Renal cortex interstitium (tissue), 11 donors: ENCODE results near the gene CHRD. TPM values are rescaled to one million over a fixed set of nuclear protein-coding genes. Genes with fewer than 3 reads are reported as not detected.
A peak's percentile ranks its signal among the peaks of the same experiment; 100 is the strongest.

ENCODE experiments used
- DNase-seq, 11 donors: peaks; one replicate each; pipeline ENCODE4 v3.0.0-alpha.2; 2013; ENCODE audit warnings: low read depth in 9 of 11, low spot score in 4 of 11; ENCODE audit errors: extremely low read depth in 1 of 11
- polyA plus RNA-seq, 3 donors: library from polyadenylated mRNA; unstranded; fragments of 120-200 nt; gene quantifications; one replicate each; pipeline ENCODE4 v1.2.1, GENCODE V29; 2013; ENCODE audit not compliant: insufficient read length in 3 of 3

CHRD gene
- polyA plus RNA-seq, 3 donors = 10.5 to 19.0 (median 14.2) TPM

- DNase-seq = no peak
Observed at GRCh38 chr3:184344579-184345316, 35.1 kb upstream of the CHRD start.

- DNase-seq = peak in 2 of 11 donors; percentile 46 to 51
Observed at GRCh38 chr3:184345317-184346144, 34.3 kb upstream of the CHRD start.

- no peak for DNase-seq
Observed at GRCh38 chr3:184346480-184347190, 33.2 kb upstream of the CHRD start.

GRCh38 chr3:184347321-184348056 is 32.4 kb upstream of the CHRD start:
- DNase-seq = no peak

- DNase-seq = no peak
Observed at GRCh38 chr3:184348057-184348382, 31.8 kb upstream of the CHRD start.

- DNase-seq = no peak
Observed at GRCh38 chr3:184349563-184350470, 30.0 kb upstream of the CHRD start.

GRCh38 chr3:184350618-184351017 is 29.2 kb upstream of the CHRD start:
- DNase-seq = no peak

GRCh38 chr3:184351511-184352148 is 28.2 kb upstream of the CHRD start:
- no peak for DNase-seq

GRCh38 chr3:184352149-184352785 is 27.6 kb upstream of the CHRD start:
- DNase-seq = no peak

- no peak for DNase-seq
Observed at GRCh38 chr3:184352897-184353545, 26.8 kb upstream of the CHRD start.

GRCh38 chr3:184353546-184353941 is 26.3 kb upstream of the CHRD start:
- no peak for DNase-seq

- no peak for DNase-seq
Observed at GRCh38 chr3:184354121-184354728, 25.6 kb upstream of the CHRD start.

- no peak for DNase-seq
Observed at GRCh38 chr3:184354754-184355153, 25.1 kb upstream of the CHRD start.

GRCh38 chr3:184355261-184356040 is 24.4 kb upstream of the CHRD start:
- DNase-seq = no peak

- no peak for DNase-seq
Observed at GRCh38 chr3:184357248-184358123, 22.4 kb upstream of the CHRD start.
